ENCODE results near the gene HDAC8. TPM values are rescaled to one million over a fixed set of nuclear protein-coding genes. Genes with fewer than 3 reads are reported as not detected.
"Not testable (repeated sequence)": the region's sequence is repeated elsewhere in the genome, so short reads cannot be mapped to it uniquely, and the experiment has no call there.

HDAC8 gene
- polyA plus RNA-seq, 2 of the 4 experiments (the other 2 are of a cell fraction): 28.7 to 38.3 TPM

DNA sequence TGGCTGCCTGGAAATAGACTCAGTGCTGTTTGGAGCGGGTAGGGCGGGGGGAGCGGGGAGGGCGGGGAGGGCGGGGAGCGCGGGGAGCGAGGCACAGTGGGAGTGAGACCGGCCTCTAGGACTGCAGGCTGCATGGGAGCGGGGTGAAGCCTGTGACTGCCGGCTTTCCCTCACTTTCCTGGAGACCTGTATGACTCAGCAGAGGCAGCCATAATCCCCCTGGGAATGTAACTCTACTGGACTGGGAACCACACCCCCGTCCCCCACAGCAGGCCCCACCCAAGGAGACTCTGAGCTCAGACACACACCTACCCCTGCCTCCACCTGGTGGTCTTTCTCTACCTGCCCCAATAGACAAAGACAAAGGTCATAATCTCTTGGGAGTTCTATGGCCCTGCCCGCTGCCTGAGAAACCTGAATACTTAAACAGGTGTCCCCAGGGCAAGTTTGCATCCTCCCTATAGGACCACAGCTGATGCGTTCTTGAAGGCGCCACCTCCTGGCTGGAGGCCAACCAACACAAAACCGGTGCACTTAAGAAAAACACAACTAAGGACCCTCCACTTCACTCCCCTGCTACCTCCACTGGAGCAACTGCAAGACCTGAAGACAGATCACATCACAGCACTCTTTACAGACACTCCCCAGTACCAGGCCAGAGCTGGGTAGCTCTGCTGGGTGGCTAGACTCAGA, 18.0 kb downstream of the HDAC8 start:
- peaks cover 20% of the 10 kb centered on the region for H3K4me1 ChIP-seq
- ChIA-PET CTCF (interaction anchor here (1.5 kb wide), 1 partner anchor 15 kb away, joined by 5 read pairs; no protein-coding TSS in a partner anchor), POLR2A (interaction anchor here (1.6 kb wide), 1 partner anchor 278 kb away, joined by 4 read pairs; the partner anchor contains the start of gene RPS4X)
- H3K27ac ChIP-seq: peak overlapping the region; percentile 86 to 87
- DNase-seq (ENCODE audit: low read depth in 1 of 2, low spot score in 1 of 2) (peak; percentile 12 to 87), FAIRE-seq (no peak), ATAC-seq (peak; percentile 98)
- TF ChIP-seq, protein P1, sequence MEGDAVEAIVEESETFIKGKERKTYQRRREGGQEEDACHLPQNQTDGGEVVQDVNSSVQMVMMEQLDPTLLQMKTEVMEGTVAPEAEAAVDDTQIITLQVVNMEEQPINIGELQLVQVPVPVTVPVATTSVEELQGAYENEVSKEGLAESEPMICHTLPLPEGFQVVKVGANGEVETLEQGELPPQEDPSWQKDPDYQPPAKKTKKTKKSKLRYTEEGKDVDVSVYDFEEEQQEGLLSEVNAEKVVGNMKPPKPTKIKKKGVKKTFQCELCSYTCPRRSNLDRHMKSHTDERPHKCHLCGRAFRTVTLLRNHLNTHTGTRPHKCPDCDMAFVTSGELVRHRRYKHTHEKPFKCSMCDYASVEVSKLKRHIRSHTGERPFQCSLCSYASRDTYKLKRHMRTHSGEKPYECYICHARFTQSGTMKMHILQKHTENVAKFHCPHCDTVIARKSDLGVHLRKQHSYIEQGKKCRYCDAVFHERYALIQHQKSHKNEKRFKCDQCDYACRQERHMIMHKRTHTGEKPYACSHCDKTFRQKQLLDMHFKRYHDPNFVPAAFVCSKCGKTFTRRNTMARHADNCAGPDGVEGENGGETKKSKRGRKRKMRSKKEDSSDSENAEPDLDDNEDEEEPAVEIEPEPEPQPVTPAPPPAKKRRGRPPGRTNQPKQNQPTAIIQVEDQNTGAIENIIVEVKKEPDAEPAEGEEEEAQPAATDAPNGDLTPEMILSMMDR (IDR thresholded peaks at IDR 0.05): peak; percentile 40
- peak; percentile 11 for TF ChIP-seq MAFK (IDR thresholded peaks at IDR 0.05; ENCODE audit: partially characterized antibody)
- no peak for TF ChIP-seq CEBPB (IDR thresholded peaks at IDR 0.05)
- no peak for TF ChIP-seq RNF2 (IDR thresholded peaks at IDR 0.05; ENCODE audit: borderline replicate concordance, low read depth)
- no peak for TF ChIP-seq ZSCAN20 (CRISPR knock-in tag; IDR thresholded peaks at IDR 0.05)
- TF ChIP-seq EP300 (IDR thresholded peaks at IDR 0.05): no peak
- TF ChIP-seq JUNB (IDR thresholded peaks at IDR 0.05): no peak
- peak; percentile 13; the same call in 1 of the 2 replicates for TF ChIP-seq POLR2A (IDR thresholded peaks at IDR 0.05; ENCODE audit: low read length)
- no peak for TF ChIP-seq TP53 (CRISPR knock-in tag; IDR thresholded peaks at IDR 0.05)
- TF ChIP-seq FOSL2 (IDR thresholded peaks at IDR 0.05): no peak
- peak; percentile 44 for TF ChIP-seq FOSL2 (CRISPR knock-in tag; IDR thresholded peaks at IDR 0.05)
- no peak for TF ChIP-seq HDAC2 (IDR thresholded peaks at IDR 0.05)
- TF ChIP-seq HOXB13 (CRISPR knock-in tag; IDR thresholded peaks at IDR 0.05; ENCODE audit: low read depth): no peak
- peak in 1 of 2 experiments; percentile 37; a peak in 1 of 5 replicates for TF ChIP-seq JUN (IDR thresholded peaks at IDR 0.05)
- peak overlapping the region; percentile 28 for H3K4me3 ChIP-seq
- H3K9me3 ChIP-seq: no peaks in the 10 kb centered on the region
- peak overlapping the region; percentile 75 for H3K4me2 ChIP-seq
- 0% methylated on average over 2 of the region's 16 CpGs for WGBS (ENCODE audit: missing lambda C conversion rate)

DNA sequence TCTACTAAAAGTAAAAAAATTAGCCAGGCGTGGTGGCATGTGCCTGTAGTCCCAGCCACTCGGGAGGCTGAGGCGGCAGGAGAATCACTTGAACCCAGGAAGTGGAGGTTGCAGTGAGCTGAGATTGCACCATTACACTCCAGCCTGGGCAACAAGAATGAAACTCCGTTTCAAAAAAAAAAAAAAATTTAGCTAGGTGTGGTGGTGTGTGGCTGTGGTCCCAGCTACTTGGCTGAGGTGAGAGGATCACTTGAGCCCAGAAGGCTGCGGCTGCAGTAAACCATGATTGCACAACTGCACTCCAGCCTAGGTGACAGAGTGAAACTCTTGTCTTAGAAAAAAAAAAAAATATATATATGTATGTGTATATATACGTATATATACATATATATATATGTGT, 20.2 kb downstream of the HDAC8 start:
- ATAC-seq; H3K27ac ChIP-seq; POLR2A ChIA-PET; FAIRE-seq; H3K4me2 ChIP-seq; H3K4me3 ChIP-seq; DNase-seq (ENCODE audit: low read depth in 1 of 2, low spot score in 1 of 2); H3K9me3 ChIP-seq: not testable (repeated sequence)
- H3K4me1 ChIP-seq: peaks cover 20% of the 10 kb centered on the region
- WGBS (ENCODE audit: missing lambda C conversion rate): 92% methylated on average over 6 of the region's 6 CpGs
- CTCF ChIA-PET: interaction anchor here (1.6 kb wide), 1 partner anchor 306 kb away, joined by 3 read pairs; no protein-coding TSS in a partner anchor

DNA sequence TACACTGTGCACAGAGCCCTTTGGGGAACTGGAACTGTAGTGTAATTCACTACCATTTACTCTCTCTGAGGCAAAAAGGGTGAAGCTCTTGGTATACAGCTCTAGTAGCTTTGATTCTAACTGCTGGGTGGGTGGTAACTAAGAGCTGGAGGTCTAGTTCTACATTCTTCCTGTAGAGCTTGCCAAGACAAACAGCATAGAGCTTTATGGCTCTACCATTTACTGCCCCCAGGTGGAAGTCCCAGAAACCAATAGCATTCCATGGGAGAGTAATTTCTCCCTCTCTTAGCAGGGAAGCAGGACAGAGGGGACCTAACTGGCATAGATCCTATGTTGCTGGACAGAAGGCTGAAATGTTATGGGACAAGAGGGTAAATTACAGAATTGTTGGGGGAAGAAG, 26.7 kb downstream of the HDAC8 start:
- no peak overlapping the region for H3K4me3 ChIP-seq
- no peaks in the 10 kb centered on the region for H3K4me1 ChIP-seq
- TF ChIP-seq KDM5A (IDR thresholded peaks at IDR 0.05): no peak
- TF ChIP-seq JUNB (IDR thresholded peaks at IDR 0.05): no peak
- no peak for TF ChIP-seq FOSB (CRISPR knock-in tag; IDR thresholded peaks at IDR 0.05)
- FAIRE-seq (peak; percentile 43), DNase-seq (ENCODE audit: low read depth in 1 of 2, low spot score in 1 of 2) (peak in 1 of 2 experiments; percentile 20), ATAC-seq (peak in 1 of 2 experiments; percentile 65; a peak in 2 of 6 replicates)
- H3K27ac ChIP-seq: no peak overlapping the region
- no peak overlapping the region for H3K4me2 ChIP-seq
- no peaks in the 10 kb centered on the region for H3K9me3 ChIP-seq
- POLR2A ChIA-PET: no interaction called here
- CTCF ChIA-PET: interaction anchor here (0.6 to 1.2 kb wide), 2 partner anchors 268 to 721 kb away, joined by 3 read pairs; no protein-coding TSS in a partner anchor

DNA sequence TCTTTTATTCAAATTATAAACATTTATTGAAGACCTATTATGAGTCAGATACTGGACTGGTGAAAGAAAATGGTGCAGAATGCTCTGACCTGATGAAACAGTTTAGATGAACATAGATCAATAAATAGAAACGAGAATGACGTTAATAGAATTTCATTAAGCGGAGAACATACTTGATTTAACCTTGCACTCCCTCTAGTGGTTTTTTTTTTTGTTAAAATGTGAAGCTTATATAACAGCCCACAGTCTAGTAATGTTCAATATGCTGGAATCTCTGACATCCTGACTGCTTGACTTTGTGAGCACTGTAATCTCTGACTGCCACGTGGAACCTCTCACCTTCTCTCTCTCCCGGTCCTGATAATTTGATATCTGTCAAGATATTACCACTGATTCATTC, 32.3 kb downstream of the HDAC8 start:
- ChIA-PET POLR2A (interaction anchor here (0.6 kb wide), 1 partner anchor 408 kb away, joined by 4 read pairs; the partner anchor contains the start of gene RTL5), CTCF (interaction anchor here (0.7 to 3.2 kb wide), 5 partner anchors 12 to 295 kb away, joined by 3 to 10 read pairs (median 7); partner anchors contain the start of gene RPS4X)
- no peak overlapping the region for H3K27ac ChIP-seq
- H3K4me2 ChIP-seq: no peak overlapping the region
- FAIRE-seq (peak; percentile 99), DNase-seq (ENCODE audit: low read depth in 1 of 2, low spot score in 1 of 2) (peak in 1 of 2 experiments; percentile 15), ATAC-seq (peak in 1 of 2 experiments; percentile 76; a peak in 3 of 6 replicates)
- H3K9me3 ChIP-seq: no peaks in the 10 kb centered on the region
- WGBS (ENCODE audit: missing lambda C conversion rate): 44% methylated on average over 5 of the region's 5 CpGs
- no peaks in the 10 kb centered on the region for H3K4me1 ChIP-seq
- H3K4me3 ChIP-seq: no peak overlapping the region
- TF ChIP-seq RCOR1 (IDR thresholded peaks at IDR 0.05; ENCODE audit: low read depth, low read length): no peak
- no peak for TF ChIP-seq NR3C1 (IDR thresholded peaks at IDR 0.05)
- TF ChIP-seq RNF2 (IDR thresholded peaks at IDR 0.05; ENCODE audit: borderline replicate concordance, low read depth): no peak
- TF ChIP-seq PHF8 (IDR thresholded peaks at IDR 0.05; ENCODE audit: borderline replicate concordance, low read depth): no peak
- TF ChIP-seq BHLHE40 (IDR thresholded peaks at IDR 0.05; ENCODE audit: low read depth, low read length): no peak
- 0 out of 3 replicates have a peak, but pooled peaks have one; percentile 24 for TF ChIP-seq SMC3 (IDR thresholded peaks at IDR 0.05)
- TF ChIP-seq RAD21 (conservative IDR thresholded peaks at IDR 0.05 in 1 of 2, IDR thresholded peaks at IDR 0.05 in 1 of 2): peak; percentile 42 to 51; a peak in 2 of 5 replicates
- TF ChIP-seq POLR2A (IDR thresholded peaks at IDR 0.05; ENCODE audit: low read length): no peak
- TF ChIP-seq, protein P2, sequence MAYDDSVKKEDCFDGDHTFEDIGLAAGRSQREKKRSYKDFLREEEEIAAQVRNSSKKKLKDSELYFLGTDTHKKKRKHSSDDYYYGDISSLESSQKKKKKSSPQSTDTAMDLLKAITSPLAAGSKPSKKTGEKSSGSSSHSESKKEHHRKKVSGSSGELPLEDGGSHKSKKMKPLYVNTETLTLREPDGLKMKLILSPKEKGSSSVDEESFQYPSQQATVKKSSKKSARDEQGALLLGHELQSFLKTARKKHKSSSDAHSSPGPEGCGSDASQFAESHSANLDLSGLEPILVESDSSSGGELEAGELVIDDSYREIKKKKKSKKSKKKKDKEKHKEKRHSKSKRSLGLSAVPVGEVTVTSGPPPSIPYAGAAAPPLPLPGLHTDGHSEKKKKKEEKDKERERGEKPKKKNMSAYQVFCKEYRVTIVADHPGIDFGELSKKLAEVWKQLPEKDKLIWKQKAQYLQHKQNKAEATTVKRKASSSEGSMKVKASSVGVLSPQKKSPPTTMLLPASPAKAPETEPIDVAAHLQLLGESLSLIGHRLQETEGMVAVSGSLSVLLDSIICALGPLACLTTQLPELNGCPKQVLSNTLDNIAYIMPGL (CRISPR knock-in tag; IDR thresholded peaks at IDR 0.05; ENCODE audit: borderline replicate concordance): no peak
- TF ChIP-seq, protein P3, sequence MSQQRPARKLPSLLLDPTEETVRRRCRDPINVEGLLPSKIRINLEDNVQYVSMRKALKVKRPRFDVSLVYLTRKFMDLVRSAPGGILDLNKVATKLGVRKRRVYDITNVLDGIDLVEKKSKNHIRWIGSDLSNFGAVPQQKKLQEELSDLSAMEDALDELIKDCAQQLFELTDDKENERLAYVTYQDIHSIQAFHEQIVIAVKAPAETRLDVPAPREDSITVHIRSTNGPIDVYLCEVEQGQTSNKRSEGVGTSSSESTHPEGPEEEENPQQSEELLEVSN (IDR thresholded peaks at IDR 0.05; ENCODE audit: borderline replicate concordance, low read depth): no peak
- TF ChIP-seq HDAC2 (IDR thresholded peaks at IDR 0.05): no peak
- no peak for TF ChIP-seq ZNF302 (CRISPR knock-in tag; IDR thresholded peaks at IDR 0.05)

Measured in A549 (cell line).